HG03108 (cell line): ENCODE measurements around the gene LDLRAD4.

Source experiments
- ATAC-seq: cut with Tn5 transposase; IDR thresholded peaks from one replicate; pipeline ENCODE4 v1.9.1; 2021; ENCODE audit warnings: moderate library complexity; ENCODE audit not compliant: unreplicated experiment

The LDLRAD4 gene

DNA sequence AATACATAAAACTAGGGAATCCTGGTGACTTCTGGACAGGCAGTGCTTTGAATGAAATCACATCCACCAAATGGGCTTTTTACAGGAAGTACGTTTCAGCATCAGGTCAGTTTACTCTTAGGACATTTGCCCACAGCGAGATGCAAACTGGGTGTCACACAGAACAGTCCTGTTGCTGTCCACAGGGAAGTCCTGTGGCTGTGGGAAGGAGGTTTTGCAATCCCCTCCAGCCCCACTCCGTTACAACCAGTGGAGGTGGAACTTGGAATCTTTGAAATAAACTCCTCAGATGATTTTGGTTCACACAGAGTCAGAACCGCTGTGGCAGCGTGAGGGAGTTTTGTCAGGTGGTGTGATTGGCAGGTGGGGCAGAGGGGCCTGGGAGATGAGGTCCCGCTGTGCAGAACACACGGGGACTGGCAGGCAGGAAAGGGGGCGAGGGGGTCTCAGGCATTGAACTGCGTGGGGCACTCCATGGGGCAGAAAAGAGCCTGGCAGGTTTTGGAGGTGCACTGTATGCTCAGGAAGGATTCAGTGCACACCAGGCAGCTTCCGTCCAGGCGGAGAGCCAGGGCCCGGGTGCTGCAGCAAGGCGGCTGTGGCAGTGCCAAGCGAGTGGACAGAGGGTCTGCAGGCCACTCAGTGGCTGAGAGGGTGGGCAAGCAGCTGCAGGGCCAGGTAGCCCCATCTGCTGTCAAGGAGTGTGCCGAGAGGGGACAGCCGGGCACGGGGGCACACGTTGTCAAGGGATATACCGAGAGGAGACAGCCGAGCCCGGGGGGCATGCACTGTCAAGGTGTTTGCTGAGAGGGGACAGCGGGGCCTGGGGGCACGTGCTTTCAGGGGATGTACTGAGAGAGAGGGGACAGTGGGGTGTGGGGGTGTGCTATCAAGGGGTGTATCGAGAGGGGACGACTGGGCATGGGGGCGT is 148.7 kb downstream of the LDLRAD4 start:
- no peak for ATAC-seq

DNA sequence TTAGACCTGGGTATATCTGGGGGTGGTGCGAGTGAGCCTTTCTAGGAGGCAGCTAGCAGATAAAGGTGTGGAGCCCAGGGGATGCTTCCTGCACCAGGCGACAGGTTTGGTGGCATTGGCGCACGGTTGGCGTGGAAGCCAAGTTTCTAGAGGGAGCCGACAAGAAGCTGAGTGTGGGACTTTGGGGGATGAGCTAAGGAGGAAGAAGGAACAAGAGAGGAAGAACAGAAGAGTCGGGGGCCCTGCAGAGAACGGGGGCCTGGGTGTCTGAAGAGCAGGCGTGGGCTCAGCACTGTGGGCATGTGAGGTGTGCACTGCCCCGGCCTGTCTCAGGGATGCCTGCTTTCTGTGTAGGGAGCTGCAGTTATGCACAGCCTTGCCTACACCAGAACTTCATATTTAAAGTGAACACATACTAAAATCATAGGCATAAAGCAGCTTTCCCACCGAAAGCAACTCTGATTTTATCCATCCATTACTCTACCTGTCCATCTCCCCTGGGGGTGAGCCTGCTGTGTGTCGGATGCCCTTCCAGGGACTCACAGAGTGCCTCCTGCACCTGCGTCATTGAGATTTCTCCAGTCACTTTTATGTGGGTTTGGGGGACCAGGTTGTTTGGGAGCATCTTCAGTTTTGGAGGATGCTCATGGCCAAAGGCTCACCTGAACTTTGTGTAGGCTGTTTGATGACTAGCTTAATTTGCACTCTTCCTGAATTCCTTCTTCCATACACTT is 149.7 kb downstream of the LDLRAD4 start:
- ATAC-seq: no peak

DNA sequence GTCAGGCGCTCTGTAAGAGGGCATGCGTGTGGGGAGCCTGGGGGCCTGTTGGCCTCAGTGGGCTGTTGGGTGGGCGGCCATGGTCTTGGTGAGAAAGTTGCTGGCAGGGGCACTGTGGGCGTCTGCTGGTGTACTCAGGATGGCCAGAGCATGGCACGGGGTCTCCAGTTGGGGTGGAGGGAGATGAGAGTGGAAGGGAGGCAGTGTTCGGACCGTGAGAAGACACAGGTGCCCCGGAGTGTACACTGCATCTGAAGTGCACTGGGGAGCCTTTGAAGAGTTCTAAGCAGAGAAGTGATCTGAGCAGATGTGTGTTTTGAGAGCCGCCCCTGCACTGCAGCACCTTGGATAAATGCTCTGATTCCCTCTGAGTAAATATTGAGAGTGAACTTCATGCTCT is 150.8 kb downstream of the LDLRAD4 start:
- ATAC-seq: no peak

DNA sequence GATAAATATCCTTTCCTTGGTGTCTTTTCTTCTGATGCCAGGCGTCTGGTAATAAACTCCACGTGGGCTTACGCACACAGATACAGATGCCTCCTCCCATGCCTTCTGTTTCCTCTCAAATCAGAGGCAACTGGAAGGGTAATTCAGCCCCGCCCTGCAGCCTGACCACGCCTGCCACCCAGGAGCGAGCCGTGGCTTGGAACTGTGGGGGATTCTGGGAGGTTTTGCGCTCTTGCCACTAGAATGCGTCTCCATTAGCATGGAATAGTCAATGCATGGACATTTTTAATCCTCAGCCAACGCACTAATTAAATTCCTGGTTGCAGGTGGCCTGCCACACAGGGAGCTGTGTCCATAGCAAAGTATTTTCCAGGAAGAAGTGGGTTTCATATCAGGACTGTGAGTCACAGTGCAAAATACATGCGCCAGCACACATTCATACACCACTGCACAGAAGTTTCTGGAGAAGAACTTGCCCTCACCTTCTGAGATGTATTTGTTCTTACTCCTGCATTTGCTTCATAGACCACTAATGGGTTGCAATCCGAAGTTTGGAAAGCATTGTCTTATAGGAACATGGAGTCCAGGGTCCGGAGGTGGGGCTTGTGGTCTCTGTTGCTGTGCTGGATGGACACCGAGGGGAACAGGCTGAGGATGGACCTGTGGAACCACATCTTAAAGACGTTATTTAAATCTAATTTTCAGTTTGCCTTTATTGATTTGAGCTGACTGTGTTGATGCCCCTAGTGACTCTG is 151.4 kb downstream of the LDLRAD4 start:
- no peak for ATAC-seq

DNA sequence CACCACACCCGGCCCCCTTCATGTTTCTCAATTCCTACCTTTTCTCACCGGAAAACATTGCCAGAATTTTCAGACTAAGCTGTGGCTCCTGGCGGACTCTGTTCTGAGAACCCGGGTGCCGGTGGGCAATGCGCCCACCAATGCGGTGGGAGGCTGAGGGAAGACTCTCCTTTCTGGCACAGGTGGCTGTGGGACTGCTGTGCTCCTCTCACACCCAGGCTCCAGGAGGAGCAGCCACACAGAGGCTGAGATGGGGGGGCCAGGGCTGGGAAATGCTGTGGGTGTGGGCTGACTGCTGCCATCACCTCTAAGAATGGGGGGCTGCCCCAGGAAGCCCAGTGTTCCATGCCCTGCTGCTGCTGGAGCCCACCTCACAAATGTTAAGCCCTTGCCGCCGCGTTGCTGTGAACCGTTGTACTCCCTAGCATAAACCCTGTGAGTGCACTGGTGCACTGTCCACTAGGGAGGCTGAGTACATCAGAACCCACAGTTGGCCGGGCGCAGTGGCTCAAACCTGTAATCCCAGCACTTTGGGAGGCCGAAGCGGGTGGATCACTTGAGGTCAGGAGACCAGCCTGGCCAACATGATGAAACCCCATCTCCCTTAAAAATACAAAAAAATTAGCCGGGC is 152.6 kb downstream of the LDLRAD4 start:
- no peak for ATAC-seq

DNA sequence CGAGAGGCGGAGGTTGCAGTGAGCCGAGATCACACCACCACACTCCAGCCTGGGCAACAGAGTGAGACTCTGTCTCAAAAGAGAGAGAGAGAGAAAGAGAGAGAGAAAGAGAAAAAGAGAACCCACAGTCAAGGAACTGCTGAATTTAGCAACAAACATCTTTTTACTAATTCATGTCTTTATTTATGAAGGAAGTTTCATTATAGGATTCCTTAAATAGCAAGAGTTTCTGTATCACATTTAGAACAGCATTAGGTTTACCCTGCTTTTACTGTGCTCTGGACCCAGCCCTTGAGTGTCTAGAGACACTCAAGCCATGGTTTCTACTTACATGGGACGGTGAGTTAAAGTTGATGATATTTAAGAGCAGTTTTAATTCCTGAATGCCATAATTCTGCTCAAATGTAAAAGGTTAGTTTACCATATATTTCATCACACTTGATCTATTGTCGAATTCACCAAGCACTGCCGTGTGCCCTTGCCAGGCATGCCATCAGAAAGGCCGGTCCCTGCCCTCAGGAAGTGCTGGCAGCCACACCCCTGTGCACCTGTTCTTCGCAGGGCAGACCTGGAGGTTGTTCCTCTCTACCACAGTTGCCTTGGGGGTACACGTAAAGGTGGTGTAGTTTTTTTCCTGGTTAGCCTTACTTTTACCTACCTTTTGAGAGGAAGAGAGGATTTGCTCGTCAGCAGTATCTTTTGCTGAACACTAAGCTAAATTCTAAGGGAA is 153.3 kb downstream of the LDLRAD4 start:
- ATAC-seq: no peak

DNA sequence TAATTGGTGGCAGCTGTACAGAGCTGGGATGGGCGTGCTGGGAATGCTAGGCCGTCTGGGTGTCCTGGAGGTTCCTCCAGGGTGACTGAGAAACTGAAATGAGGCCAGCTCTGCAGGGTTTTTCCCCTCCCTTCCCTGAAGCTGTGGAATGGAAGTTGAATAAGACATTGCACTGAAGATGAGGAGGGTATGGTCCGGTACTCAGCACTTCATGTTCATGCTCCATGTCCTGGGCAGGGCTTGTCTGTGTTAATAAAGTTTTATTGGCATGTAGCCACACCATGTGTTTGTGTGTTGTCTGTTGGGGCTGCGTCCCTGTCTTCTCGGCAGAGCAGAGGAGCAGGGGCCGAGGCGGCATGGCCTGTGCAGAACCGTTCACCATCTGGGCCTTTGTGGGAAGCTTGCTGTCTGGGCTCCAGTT is 154.0 kb downstream of the LDLRAD4 start:
- ATAC-seq: no peak

DNA sequence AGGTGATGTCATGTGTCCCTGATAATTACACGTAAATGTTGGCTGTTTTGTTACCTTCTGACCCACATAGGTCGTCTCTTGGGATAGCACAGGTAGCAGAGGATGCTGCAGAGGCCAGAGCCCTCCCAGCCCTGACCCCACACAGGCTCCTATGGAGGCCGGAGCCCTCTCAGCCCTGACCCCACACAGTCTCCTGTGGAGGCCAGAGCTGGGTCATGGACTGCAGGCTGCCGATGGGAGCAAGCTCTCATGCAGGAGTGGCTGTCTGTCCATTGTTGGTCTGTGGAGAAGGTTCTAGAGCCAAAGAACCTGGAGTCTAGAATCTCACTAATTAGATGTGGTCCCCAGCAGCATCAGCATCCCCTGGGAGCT is 155.5 kb downstream of the LDLRAD4 start:
- no peak for ATAC-seq

DNA sequence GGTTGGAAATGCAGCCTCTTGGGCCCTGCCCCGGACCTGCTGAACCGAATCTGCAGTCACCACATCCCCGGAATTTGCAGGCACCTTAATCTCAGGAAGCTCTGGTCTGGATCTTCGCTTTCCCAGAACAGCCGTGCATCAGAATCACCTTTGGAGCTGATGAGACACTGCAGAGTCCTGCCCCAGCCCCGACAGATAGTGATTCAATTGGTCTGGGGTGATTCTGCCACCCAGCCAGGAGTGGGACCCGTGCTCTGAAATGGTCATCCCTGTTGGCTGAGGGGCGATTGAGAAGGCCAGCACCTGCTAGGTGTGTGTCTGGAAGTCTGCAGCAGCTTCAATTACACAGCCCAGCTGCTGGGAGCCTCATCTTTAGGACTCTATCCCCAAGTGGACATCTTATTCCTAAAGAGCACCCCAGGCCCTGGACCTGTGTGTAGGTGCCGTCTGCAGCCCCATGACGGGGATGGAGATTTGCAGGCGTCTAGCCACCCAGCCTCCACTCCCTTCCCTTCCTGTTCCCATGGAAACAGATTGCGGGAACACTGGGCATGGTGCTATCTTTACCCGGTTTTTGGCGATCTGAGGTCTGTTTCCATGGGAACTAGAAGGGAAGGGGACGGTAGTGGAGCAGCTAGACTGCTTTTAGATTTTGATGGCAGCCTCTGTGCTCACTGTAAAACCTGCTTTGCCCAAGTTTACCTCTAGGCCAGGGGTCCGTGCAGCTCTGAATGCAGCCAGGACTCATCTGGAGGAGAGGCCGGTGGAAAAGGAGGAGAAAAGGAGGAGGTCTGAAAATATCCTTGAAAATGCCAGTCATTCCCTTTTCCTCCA is 156.1 kb downstream of the LDLRAD4 start:
- no peak for ATAC-seq

DNA sequence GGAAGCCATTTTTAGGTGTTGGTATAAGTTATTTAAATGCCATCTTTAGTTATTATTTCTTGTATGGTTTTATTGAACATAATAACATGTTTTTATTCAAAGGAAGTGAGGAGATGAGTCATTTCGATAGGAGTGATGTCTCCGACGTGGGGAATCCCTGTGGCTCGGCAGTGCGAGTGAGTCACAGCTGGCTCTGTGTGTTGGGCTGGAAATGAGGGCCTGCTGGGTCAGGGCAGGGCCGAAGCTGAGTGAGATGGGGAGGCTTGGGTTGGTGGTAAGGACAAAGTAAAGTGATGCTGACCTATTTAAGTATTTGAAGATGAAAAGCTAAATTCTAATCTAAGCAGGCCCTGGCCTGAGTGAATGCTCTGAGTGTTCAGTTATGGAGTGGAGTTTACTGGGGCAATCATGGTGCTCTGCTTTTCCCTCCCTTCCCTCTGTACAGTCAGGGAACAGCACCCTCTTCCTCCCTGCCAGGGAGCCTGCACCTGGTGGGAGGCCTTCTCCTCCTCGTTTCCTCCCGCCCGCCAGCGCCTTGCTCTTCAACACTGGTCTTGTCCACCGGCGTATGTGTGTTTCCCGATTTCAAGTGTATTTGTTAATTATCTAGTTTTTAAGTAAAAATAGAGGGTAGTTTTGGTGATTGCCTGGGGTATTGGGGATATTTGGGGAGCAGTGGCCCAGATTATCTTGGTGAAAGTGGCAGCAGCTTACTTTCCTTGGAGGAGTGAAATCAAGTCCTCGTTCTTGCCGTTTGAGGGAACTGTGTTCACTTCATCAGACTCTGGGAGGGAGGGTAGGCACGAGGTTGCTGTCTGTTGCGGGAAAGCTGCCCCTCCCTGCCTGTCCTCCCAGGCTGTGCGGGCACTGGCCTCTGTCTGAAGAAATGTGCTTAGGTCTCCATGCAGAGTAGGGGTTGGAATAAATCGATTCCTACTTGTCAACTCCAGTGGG is 157.0 kb downstream of the LDLRAD4 start:
- ATAC-seq: peak; percentile 74

DNA sequence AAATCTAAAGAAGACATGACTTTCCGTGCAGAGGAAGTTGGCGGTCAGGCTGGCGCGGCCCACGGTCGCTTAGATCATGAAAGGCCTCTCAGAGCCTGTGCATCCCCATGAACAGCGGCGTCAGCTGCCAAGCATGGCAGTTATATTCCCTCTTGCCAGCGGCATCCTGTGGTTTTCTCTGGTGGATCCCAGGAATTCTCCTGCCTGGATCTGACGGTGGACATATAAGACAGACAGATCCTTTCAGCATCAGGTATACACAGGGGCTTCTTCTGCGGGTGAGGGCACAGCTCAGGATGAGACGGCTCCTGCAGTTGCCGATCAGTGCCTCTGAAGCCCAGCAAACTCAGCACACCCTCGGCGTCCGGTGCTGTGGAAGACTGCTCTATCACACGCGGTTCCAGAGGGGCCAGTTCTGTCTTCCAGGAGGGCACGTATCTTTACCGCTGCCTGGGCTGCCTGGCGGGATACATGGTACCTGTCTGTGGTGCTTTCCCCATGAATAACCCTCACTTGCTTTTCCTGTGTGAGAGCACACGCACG is 157.8 kb downstream of the LDLRAD4 start:
- no peak for ATAC-seq

DNA sequence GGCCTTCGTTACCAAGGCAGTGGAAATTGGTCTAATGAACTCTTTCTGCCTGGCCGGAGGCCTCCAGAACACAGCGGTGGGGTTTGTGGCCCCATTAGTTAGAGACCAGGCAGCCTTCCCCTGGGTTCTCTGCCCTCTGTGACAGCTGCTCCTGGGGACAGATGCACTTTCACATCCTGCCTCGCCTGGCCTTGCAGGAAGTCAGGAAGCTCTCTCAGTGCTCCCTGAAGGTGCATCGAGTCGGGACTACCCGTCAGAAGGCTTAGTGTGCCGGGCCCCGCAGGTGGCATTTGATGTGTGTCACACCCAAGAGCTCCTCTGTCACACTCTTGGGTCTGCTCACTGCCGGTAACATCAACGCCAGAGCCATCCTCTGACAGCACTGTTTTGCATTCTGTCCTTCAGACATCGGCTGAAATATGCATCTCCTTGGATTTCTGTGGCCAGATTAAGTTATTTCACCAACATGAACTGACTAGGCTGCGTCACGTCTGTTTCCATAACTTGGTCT is 158.3 kb downstream of the LDLRAD4 start:
- peak; percentile 40 for ATAC-seq

DNA sequence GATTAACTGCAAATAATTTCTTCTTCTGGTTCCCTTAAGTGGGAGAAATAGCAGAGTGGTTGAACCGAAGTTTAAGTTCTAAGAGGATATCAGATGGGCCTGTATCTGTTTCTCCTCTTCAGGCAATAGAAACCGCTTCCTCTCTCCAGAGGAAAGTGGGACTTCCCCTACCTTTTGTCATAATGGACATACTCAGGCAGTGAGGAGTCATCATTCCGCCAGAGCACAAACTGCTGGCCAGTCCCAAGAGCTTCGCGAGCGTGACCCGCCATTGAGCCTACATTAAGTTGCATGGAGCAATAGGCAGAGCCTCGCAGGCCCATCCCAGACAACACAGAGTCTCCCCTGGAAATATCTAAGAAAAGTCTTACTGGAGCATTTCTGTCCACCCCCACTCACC is 158.9 kb downstream of the LDLRAD4 start:
- no peak for ATAC-seq

DNA sequence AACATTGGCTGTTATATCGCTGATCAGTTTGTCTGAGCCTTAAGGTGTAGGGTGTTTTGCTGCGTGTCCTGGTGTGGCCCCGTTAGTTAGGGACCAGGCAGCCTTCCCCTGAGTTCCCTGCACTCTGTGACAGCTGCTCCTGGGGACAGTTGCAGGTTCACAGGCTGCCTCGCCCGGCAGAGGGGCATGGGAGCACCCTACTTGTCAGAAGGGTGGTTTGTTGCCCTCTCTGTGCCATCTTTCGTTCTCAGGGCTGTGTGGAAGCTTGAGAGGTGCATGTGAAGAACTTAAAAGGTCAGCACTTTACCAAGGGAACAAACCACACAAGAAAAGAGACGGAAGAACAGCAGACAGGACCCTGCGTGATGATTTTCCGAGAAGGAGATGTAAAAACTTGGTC is 159.6 kb downstream of the LDLRAD4 start:
- no peak for ATAC-seq

DNA sequence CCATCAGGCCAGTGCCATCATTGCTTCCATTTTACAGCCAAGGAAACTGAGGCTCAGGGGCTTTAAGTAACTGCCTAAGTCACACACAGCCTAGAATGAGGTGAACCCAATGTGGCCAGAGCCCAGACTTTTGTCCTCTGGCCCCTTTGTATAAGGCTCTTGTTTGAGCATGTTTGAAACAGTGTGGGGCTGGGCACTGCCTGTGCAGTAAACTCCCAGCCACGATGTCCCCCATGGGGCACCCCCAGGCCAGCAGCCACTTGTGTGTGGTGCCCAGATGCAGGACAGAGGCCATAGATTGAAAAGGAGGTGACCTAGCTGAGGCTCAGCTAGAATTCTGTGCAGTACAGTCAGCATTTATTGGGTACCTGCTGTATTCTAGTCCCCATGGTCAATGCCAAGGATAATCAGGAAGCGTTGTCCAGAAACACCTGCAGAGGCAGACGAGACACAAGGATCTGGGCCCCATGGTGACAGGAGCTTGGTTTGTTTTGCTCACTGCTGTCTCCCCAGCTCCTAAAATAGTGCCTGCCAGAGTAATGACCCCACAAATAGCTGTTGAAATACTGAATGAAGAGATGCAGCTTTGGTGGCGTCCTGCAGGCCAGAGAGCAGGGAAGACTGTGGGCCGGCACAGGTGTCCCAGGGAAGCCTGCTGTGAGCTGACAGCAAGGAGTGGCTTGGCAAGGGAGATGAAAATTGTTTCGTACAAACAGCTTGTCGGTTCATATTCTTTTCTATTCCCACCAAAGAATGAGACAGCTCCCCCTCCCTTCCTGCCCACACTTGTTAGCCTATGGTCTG is 160.7 kb downstream of the LDLRAD4 start:
- ATAC-seq: no peak

DNA sequence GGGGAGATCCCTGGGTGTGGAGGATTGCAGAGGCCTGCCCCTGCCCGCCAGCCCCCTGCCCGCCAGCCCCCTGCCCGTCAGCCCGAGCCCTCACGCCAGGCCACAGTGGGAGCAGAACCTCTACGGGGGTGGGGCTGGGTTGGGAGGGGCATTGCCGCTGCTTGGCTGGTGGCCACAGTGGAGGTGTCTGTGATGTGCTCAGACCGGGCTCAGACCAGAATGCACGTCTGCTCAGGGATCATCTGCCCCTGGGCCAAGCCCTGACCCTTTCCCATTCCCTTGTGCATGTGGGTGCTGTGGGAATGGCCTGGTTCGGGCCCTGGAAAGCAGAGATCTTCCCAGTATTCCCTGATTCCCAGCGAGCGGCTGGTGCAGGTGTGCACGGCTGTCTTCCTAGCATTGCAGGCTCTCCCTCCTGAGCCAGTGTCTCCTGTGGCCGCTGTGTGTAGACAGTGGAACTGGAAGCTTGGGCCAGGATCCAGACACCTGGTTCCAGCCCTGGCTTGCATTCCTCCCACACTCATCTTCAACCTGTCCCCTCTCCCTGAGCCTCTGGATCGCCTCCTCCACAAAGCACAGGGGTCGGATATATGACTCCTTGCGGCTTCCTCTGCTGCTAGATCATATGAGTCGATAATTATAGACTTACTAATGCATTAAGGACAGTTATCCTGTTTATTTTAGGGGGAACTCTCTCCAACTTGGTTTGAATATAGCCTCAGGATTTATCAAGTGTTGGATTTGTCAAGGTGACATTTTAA is 161.6 kb downstream of the LDLRAD4 start:
- no peak for ATAC-seq
